HepG2 (cell line): ENCODE measurements around the gene FOXE3. TPM values are rescaled to one million over a fixed set of nuclear protein-coding genes. Genes with fewer than 3 reads are reported as not detected.

Experiments used
- ATF7 ChIP-seq, 2 experiments: fragments of 450-650 bp in 1 of 2; sonication (generic) in 1 of 2; formaldehyde crosslinking in 1 of 2; IDR thresholded peaks; 2 replicates each; pipeline versions ENCODE4 v1.4.0 to v1.6.1; 2016 to 2020; ENCODE audit warnings: antibody characterized with exemption in 1 of 2, mild to moderate bottlenecking in 1 of 2, missing genetic modification reagents in 1 of 2
- ETV5 ChIP-seq: IDR thresholded peaks from 2 replicates; pipeline ENCODE4 v1.6.1; 2018; ENCODE audit warnings: missing biosample characterization, missing genetic modification reagents, inconsistent platforms, borderline replicate concordance
- GTF2F1 ChIP-seq: fragments of 150-350 bp; IDR thresholded peaks from 2 replicates; pipeline ENCODE4 v1.6.1; 2014; ENCODE audit warnings: low read length
- HDAC1 ChIP-seq: sonication (generic); formaldehyde crosslinking; IDR thresholded peaks from 2 replicates; pipeline ENCODE4 v1.5.1; 2020; ENCODE audit warnings: mild to moderate bottlenecking, missing genetic modification reagents
- PRPF4 ChIP-seq: fragments of 200-400 bp; formaldehyde crosslinking; IDR thresholded peaks from 2 replicates; pipeline ENCODE4 v1.6.1; 2016; ENCODE audit warnings: low read length, low read depth; ENCODE audit not compliant: poor library complexity, severe bottlenecking
- REPIN1 ChIP-seq: sonication (generic); formaldehyde crosslinking; IDR thresholded peaks from 2 replicates; pipeline ENCODE4 v1.8.0; 2022; ENCODE audit warnings: missing genetic modification reagents, low read depth, mild to moderate bottlenecking, borderline replicate concordance
- SNAPC2 ChIP-seq: sonication (generic); formaldehyde crosslinking; IDR thresholded peaks from 2 replicates; pipeline ENCODE4 v1.8.1; 2022; ENCODE audit warnings: mild to moderate bottlenecking, missing genetic modification reagents
- STAT5B ChIP-seq: sonication (generic); formaldehyde crosslinking; IDR thresholded peaks from 2 replicates; pipeline ENCODE4 v1.4.0; 2020; ENCODE audit warnings: missing genetic modification reagents
- THAP11 ChIP-seq: IDR thresholded peaks from 2 replicates; pipeline ENCODE4 v1.6.1; 2016; ENCODE audit warnings: missing biosample characterization, missing genetic modification reagents
- THYN1 ChIP-seq: sonication (generic); formaldehyde crosslinking; IDR thresholded peaks from 2 replicates; pipeline ENCODE4 v1.8.1; 2023; ENCODE audit warnings: low read depth, mild to moderate bottlenecking, moderate library complexity, missing genetic modification reagents, borderline replicate concordance
- YEATS2 ChIP-seq: sonication (generic); formaldehyde crosslinking; IDR thresholded peaks from 2 replicates; pipeline ENCODE4 v1.4.0; 2020; ENCODE audit warnings: missing genetic modification reagents, borderline replicate concordance
- ZNF282 ChIP-seq: fragments of 450-650 bp; IDR thresholded peaks from 2 replicates; pipeline ENCODE4 v1.6.1; 2018; ENCODE audit not compliant: partially characterized antibody
- ZNF3 ChIP-seq: IDR thresholded peaks from 2 replicates; pipeline ENCODE4 v1.7.0; 2017; ENCODE audit warnings: inconsistent platforms
- ZNF350 ChIP-seq: sonication (generic); formaldehyde crosslinking; IDR thresholded peaks from 2 replicates; pipeline ENCODE4 v1.4.0; 2020; ENCODE audit warnings: mild to moderate bottlenecking, low read depth, missing genetic modification reagents, borderline replicate concordance
- ZNF569 ChIP-seq: sonication (generic); formaldehyde crosslinking; IDR thresholded peaks from 2 replicates; pipeline ENCODE4 v1.5.0; 2020; ENCODE audit warnings: mild to moderate bottlenecking, missing genetic modification reagents, moderate library complexity, borderline replicate concordance
- polyA plus RNA-seq, 8 experiments: library from polyadenylated mRNA; depleted of rRNA in 3 of 8; stranded (reverse) in 7 of 8; unstranded in 1 of 8; fragments of >200 nt; fragmentation: Illumina TruSeq in 4 of 8; extraction: Trizol in 4 of 8; gene quantifications; 2 replicates each; pipeline versions ENCODE4 v1.2.1 to v1.2.3, GENCODE V29; 2011 to 2016; ENCODE audit warnings: low read depth in 4 of 8, missing spikeins in 1 of 8, mixed read lengths in 1 of 8; ENCODE audit not compliant: insufficient read depth in 1 of 8
- total RNA-seq, 5 experiments: library from RNA; depleted of rRNA; stranded (reverse); fragments of >200 nt; fragmentation: Illumina TruSeq; extraction: Trizol; gene quantifications; 2 replicates each; pipeline ENCODE4 v1.2.3, GENCODE V29; 2016; ENCODE audit warnings: low read depth in 1 of 5
- TF ChIP-seq, protein P1 (sequence below), 2 experiments: IDR thresholded peaks; 2 replicates each; pipeline ENCODE4 v1.6.1; 2011 to 2012; ENCODE audit warnings: low read length in 2 of 2, borderline replicate concordance in 1 of 2, low read depth in 1 of 2, mild to moderate bottlenecking in 1 of 2, moderate library complexity in 1 of 2
- TF ChIP-seq, protein P2 (sequence below): sonication (generic); formaldehyde crosslinking; IDR thresholded peaks from 2 replicates; pipeline ENCODE4 v1.4.0; 2020; ENCODE audit warnings: missing genetic modification reagents
- TF ChIP-seq, protein P3 (sequence below): sonication (generic); formaldehyde crosslinking; IDR thresholded peaks from 2 replicates; pipeline ENCODE4 v1.4.0; 2020; ENCODE audit warnings: low read depth, mild to moderate bottlenecking, missing genetic modification reagents
- TF ChIP-seq, protein P4 (sequence below): sonication (generic); formaldehyde crosslinking; IDR thresholded peaks from 2 replicates; pipeline ENCODE4 v1.9.0; 2022; ENCODE audit warnings: low read depth, missing genetic modification reagents
- TF ChIP-seq, protein P5 (sequence below): IDR thresholded peaks from 2 replicates; pipeline ENCODE4 v1.6.1; 2016; ENCODE audit warnings: low read depth, borderline replicate concordance
- TF ChIP-seq, protein P6 (sequence below), 2 experiments: fragments of 450-650 bp in 1 of 2; sonication (generic) in 1 of 2; formaldehyde crosslinking; IDR thresholded peaks; 2 replicates each; pipeline versions ENCODE4 v1.5.0 to v1.8.0; 2020 to 2022; ENCODE audit warnings: mild to moderate bottlenecking in 1 of 2, missing genetic modification reagents in 1 of 2

FOXE3 gene
- total and polyA plus RNA-seq, 2 of the 13 experiments (the other 11 are each of a cell fraction or from before 2014, with no cell fraction given) = not detected

DNA sequence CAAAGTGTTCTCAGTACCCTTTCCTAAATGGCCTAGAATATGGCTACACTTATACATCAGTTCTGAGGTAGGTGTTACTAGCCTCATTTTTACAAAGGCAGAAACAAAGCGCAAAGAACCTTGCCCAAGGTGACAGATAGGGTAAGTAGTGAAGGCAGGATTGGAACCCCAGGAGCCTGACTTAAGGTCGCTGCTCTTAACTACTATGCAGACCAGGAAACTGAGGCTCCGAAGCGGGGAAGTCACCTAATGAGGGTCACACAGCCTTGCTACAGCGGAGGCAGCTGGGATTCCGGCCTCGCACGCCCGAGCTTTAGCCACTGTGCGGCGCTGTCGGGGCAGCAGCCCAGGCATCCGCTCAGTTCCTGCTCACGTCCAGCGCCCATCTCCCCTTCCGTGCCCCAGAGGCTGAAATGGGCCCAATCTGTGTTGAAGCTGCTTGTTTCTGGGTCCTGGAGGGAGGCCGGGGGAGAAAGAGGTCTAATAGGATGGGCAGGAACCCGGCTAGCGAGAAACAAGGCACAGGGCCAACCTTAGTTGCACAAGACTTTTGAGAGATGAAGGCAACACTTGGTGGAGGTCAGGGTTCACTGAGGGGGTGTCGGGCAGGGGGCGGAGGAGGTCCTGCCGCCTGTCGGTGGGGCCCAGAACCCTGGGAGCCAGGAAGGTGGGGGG, 20.4 kb downstream of the FOXE3 start (continued):
- TF ChIP-seq PRPF4 (no peak), GTF2F1 (no peak), ZNF350 (CRISPR knock-in tag) (peak; percentile 43; the same call in 1 of the 2 replicates), STAT5B (no peak), HDAC1 (CRISPR knock-in tag) (peak; percentile 60), THYN1 (0 out of 2 replicates have a peak, but pooled peaks have one; percentile 50), YEATS2 (0 out of 2 replicates have a peak, but pooled peaks have one; percentile 26), ATF7 (IDR thresholded peaks at IDR 0.05) (no peak), ATF7 (CRISPR knock-in tag; IDR thresholded peaks at IDR 0.05) (no peak), SNAPC2 (CRISPR knock-in tag) (peak; percentile 85; the same call in 1 of the 2 replicates), ETV5 (CRISPR knock-in tag) (peak; percentile 45), THAP11 (CRISPR knock-in tag) (no peak), ZNF282 (no peak), ZNF3 (CRISPR knock-in tag) (no peak), REPIN1 (peak; percentile 80), ZNF569 (no peak)
- TF ChIP-seq, protein P1, sequence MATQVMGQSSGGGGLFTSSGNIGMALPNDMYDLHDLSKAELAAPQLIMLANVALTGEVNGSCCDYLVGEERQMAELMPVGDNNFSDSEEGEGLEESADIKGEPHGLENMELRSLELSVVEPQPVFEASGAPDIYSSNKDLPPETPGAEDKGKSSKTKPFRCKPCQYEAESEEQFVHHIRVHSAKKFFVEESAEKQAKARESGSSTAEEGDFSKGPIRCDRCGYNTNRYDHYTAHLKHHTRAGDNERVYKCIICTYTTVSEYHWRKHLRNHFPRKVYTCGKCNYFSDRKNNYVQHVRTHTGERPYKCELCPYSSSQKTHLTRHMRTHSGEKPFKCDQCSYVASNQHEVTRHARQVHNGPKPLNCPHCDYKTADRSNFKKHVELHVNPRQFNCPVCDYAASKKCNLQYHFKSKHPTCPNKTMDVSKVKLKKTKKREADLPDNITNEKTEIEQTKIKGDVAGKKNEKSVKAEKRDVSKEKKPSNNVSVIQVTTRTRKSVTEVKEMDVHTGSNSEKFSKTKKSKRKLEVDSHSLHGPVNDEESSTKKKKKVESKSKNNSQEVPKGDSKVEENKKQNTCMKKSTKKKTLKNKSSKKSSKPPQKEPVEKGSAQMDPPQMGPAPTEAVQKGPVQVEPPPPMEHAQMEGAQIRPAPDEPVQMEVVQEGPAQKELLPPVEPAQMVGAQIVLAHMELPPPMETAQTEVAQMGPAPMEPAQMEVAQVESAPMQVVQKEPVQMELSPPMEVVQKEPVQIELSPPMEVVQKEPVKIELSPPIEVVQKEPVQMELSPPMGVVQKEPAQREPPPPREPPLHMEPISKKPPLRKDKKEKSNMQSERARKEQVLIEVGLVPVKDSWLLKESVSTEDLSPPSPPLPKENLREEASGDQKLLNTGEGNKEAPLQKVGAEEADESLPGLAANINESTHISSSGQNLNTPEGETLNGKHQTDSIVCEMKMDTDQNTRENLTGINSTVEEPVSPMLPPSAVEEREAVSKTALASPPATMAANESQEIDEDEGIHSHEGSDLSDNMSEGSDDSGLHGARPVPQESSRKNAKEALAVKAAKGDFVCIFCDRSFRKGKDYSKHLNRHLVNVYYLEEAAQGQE (IDR thresholded peaks at IDR 0.05; ENCODE audit: borderline replicate concordance in 1 of 2, low read depth in 1 of 2, low read length in 2 of 2) = no peak
- TF ChIP-seq, protein P2, sequence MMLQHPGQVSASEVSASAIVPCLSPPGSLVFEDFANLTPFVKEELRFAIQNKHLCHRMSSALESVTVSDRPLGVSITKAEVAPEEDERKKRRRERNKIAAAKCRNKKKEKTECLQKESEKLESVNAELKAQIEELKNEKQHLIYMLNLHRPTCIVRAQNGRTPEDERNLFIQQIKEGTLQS (CRISPR knock-in tag) = no peak
- TF ChIP-seq, protein P3, sequence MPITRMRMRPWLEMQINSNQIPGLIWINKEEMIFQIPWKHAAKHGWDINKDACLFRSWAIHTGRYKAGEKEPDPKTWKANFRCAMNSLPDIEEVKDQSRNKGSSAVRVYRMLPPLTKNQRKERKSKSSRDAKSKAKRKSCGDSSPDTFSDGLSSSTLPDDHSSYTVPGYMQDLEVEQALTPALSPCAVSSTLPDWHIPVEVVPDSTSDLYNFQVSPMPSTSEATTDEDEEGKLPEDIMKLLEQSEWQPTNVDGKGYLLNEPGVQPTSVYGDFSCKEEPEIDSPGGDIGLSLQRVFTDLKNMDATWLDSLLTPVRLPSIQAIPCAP = no peak
- TF ChIP-seq, protein P4, sequence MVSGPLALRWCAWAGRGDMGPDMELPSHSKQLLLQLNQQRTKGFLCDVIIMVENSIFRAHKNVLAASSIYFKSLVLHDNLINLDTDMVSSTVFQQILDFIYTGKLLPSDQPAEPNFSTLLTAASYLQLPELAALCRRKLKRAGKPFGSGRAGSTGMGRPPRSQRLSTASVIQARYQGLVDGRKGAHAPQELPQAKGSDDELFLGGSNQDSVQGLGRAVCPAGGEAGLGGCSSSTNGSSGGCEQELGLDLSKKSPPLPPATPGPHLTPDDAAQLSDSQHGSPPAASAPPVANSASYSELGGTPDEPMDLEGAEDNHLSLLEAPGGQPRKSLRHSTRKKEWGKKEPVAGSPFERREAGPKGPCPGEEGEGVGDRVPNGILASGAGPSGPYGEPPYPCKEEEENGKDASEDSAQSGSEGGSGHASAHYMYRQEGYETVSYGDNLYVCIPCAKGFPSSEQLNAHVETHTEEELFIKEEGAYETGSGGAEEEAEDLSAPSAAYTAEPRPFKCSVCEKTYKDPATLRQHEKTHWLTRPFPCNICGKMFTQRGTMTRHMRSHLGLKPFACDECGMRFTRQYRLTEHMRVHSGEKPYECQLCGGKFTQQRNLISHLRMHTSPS (CRISPR knock-in tag) = no peak
- TF ChIP-seq, protein P5, sequence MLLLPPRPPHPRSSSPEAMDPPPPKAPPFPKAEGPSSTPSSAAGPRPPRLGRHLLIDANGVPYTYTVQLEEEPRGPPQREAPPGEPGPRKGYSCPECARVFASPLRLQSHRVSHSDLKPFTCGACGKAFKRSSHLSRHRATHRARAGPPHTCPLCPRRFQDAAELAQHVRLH (CRISPR knock-in tag) = no peak
- TF ChIP-seq, protein P6, sequence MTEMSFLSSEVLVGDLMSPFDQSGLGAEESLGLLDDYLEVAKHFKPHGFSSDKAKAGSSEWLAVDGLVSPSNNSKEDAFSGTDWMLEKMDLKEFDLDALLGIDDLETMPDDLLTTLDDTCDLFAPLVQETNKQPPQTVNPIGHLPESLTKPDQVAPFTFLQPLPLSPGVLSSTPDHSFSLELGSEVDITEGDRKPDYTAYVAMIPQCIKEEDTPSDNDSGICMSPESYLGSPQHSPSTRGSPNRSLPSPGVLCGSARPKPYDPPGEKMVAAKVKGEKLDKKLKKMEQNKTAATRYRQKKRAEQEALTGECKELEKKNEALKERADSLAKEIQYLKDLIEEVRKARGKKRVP (CRISPR knock-in tag; IDR thresholded peaks at IDR 0.05) = 0 out of 4 replicates have a peak, but pooled peaks of 1 of the 2 experiments have one; percentile 11
